GM18909 (cell line): ENCODE data around the gene CES1.
"Not testable (repeated sequence)": the region's sequence is repeated elsewhere in the genome, so short reads cannot be mapped to it uniquely, and the experiment has no call there.

Experiments used
- ATAC-seq: cut with Tn5 transposase; IDR thresholded peaks from one replicate; pipeline ENCODE4 v1.9.1; 2021; ENCODE audit warnings: mild to moderate bottlenecking; ENCODE audit not compliant: unreplicated experiment, poor library complexity

The CES1 gene

GRCh38 chr16:55805104-55805503 is 27.8 kb downstream of the CES1 start:
- not testable (repeated sequence) for ATAC-seq

- ATAC-seq: not testable (repeated sequence)
These were observed 29.2 kb downstream of the CES1 start for GRCh38 chr16:55803681-55804080.

- ATAC-seq: not testable (repeated sequence)
These were observed 39.9 kb downstream of the CES1 start for GRCh38 chr16:55792934-55793374.

DNA sequence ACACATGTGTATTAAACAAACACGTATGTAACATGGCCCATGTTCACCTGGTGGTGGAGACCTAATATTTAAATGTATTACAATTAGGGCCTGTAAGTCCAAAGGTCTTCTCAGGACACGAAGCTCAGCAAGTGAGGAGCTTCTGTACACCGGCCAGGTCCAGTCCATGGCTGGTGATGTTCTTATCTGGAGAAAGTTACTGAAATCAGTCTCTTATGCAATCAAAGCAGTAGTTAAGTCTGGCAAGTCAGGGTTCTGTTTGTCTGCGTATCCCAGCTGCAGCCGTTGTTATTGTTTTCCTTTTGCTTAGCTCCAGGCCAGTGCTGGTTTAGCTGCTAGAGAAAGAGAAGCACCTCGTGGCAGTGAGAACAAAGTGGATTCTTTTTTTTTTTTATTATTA is 41.4 kb downstream of the CES1 start:
- ATAC-seq: not testable (repeated sequence)

DNA sequence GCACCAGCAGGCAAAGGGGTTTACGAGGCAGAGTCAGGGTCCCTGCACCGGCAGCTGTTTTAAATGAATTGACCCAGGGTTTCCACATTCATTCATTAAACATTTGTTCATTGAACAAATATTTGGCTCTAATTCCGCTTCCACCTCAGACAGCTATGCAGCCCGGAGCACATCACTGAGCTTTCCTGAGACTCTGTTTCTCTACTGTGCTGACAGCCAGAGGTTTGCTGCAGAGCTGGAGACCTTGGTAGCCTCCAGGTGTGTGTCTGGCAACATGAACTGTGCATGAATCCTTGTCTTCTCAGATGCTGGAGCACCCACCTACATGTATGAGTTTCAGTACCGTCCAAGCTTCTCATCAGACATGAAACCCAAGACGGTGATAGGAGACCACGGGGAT is 42.7 kb downstream of the CES1 start:
- not testable (repeated sequence) for ATAC-seq

DNA sequence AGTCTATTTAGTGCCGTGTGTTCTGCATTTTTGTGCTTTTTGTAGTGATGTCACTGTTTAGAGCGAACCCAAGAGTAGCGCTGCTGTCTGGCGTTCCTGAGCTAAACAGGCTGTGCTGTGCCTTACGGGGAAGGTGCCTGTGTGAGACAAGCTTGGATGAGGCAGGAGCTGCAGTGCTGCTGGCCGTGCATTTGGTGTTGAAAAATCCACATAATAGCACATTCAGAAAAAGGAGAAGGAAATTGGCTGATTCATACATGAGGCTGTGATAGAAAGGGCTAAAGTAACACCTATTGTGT is 50.2 kb downstream of the CES1 start:
- not testable (repeated sequence) for ATAC-seq

- ATAC-seq: not testable (repeated sequence)
These were observed 50.7 kb downstream of the CES1 start for GRCh38 chr16:55782091-55782792.

DNA sequence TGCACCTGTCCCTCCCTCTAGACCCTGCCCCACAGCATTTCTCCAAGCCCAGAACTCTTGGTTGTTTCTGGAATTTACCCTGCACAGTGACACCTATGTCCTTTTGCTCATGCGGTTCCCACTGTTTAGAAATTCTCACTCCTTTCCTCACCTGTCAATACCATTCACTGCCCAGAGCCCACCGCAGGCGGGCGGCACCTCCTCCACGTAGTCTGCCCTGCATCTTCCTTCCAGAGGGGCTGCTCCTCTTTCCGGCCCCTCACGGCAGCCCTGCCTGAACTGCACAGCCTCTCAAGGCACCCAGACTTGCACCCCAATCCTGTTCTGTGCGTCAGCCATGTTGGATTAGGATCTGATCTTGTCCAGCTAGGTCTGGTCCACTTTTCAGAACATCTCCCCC is 51.4 kb downstream of the CES1 start:
- not testable (repeated sequence) for ATAC-seq

DNA sequence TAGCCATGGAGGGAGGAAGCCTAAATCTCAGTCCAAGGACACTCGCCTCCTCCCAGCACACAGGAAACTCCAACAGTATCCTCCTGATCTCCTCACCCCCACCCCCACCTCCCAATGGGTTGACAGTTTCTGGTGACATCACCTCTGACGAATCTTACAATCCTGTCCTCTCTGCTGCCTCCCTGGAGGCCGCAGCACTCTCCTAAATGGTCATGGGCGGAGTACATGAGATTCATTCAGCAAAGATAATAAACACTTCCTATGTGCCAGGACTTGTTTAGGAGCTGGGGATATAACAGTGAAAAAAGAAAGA is 52.8 kb downstream of the CES1 start:
- not testable (repeated sequence) for ATAC-seq

GRCh38 chr16:55779402-55780094 is 53.3 kb downstream of the CES1 start:
- no peak for ATAC-seq

GRCh38 chr16:55778757-55779156 is 54.1 kb downstream of the CES1 start:
- no peak for ATAC-seq

GRCh38 chr16:55775857-55776256 is 57.0 kb downstream of the CES1 start:
- no peak for ATAC-seq

GRCh38 chr16:55773859-55774549 is 58.9 kb downstream of the CES1 start:
- ATAC-seq: no peak

DNA sequence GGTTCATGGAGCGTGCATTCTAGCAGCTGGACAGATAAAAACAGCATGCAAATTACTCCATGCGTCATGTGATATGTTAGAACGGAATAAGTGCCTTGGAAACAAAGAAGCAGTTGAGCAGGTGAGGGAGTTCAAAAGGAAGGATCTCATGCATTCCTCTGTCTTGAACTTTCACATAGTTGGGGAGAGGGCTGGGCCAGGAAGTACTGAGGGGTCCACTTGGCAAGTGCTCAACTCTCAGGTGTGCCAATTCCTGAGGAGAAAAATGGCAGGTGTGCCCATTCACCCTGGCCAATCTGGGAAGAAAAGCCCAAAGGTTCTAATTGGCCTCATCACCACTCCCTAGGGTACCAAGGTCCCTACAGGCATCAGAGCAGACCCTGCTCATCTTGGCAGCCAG is 67.7 kb downstream of the CES1 start:
- ATAC-seq: no peak

GRCh38 chr16:55760310-55761001 is 72.4 kb downstream of the CES1 start:
- no peak for ATAC-seq

GRCh38 chr16:55759965-55760309 is 73.0 kb downstream of the CES1 start:
- not testable (repeated sequence) for ATAC-seq

GRCh38 chr16:55757595-55758527 is 75.0 kb downstream of the CES1 start:
- not testable (repeated sequence) for ATAC-seq

GRCh38 chr16:55756963-55757362 is 75.9 kb downstream of the CES1 start:
- ATAC-seq: no peak

DNA sequence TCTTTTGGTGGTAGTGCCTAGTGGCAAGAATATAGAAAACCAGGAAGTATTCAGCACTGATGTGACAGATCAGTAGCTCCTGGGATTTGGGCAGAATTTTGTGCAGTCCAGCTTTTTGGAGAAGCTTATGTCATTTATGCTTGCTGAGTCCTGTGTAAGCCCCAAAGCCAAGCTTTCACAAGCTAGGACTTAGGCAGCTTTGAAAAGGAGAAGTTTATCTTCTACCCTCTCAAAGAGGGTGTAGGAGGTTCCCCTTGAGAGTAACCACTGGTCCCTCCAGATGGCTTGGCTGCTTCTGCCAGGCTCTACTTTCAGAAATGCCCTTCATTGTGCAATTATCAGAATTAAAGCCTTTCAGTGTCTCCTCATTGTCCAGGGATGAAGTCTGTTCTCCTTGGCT is 78.8 kb downstream of the CES1 start:
- no peak for ATAC-seq

GRCh38 chr16:55753145-55753631 is 79.7 kb downstream of the CES1 start:
- ATAC-seq: not testable (repeated sequence)
